Liver (tissue), 9 donors: ENCODE results near the gene LRRC8A. TPM values are rescaled to one million over a fixed set of nuclear protein-coding genes. Genes with fewer than 3 reads are reported as not detected.

Experiments
- DNase-seq: peaks from one replicate; pipeline ENCODE4 v3.0.0-alpha.2; 2017; ENCODE audit warnings: low spot score
- H3K27ac ChIP-seq, 2 donors: one replicate each; pipeline ENCODE4 v1.7.0; 2013; ENCODE audit warnings: inconsistent platforms in 2 of 2, low read length in 2 of 2, control low read depth in 1 of 2, low read depth in 1 of 2, mild to moderate bottlenecking in 1 of 2
- H3K27me3 ChIP-seq, 4 donors: one replicate each; pipeline versions ENCODE4 v1.6.1 to v1.7.0; 2013; ENCODE audit warnings: low read length in 3 of 4, inconsistent platforms in 1 of 4, mild to moderate bottlenecking in 1 of 4, moderate library complexity in 1 of 4; ENCODE audit not compliant: control insufficient read depth in 4 of 4, insufficient read depth in 4 of 4
- H3K36me3 ChIP-seq, 4 donors: one replicate each; pipeline versions ENCODE4 v1.6.1 to v1.7.0; 2013; ENCODE audit warnings: low read length in 3 of 4, mild to moderate bottlenecking in 3 of 4, low read depth in 1 of 4, moderate library complexity in 1 of 4; ENCODE audit not compliant: control insufficient read depth in 4 of 4, insufficient read depth in 3 of 4
- H3K4me1 ChIP-seq, 4 donors: one replicate each; pipeline versions ENCODE4 v1.6.1 to v1.7.0; 2013; ENCODE audit warnings: low read length in 3 of 4, mild to moderate bottlenecking in 3 of 4, moderate library complexity in 1 of 4; ENCODE audit not compliant: control insufficient read depth in 4 of 4, insufficient read depth in 4 of 4
- H3K4me3 ChIP-seq, 3 donors: one replicate each; pipeline versions ENCODE4 v1.6.1 to v1.7.0; 2013; ENCODE audit warnings: low read length in 3 of 3, control low read depth in 1 of 3, low read depth in 1 of 3, mild to moderate bottlenecking in 1 of 3
- H3K9ac ChIP-seq, 2 donors: one replicate each; pipeline ENCODE4 v1.7.0; 2013; ENCODE audit warnings: low read length in 2 of 2, mild to moderate bottlenecking in 2 of 2, moderate library complexity in 2 of 2, control low read depth in 1 of 2, low read depth in 1 of 2
- H3K9me3 ChIP-seq, 4 donors: one replicate each; pipeline versions ENCODE4 v1.6.1 to v1.7.0; 2013; ENCODE audit warnings: low read length in 3 of 4; ENCODE audit not compliant: control insufficient read depth in 4 of 4
- ATF3 ChIP-seq: IDR thresholded peaks from 2 replicates; pipeline ENCODE4 v1.6.1; 2016; ENCODE audit warnings: antibody characterized with exemption
- CTCF ChIP-seq: fragments of 150-350 bp; IDR thresholded peaks from 2 replicates; pipeline ENCODE4 v1.5.1; 2017; ENCODE audit warnings: improper control_type of control experiment, low read depth, low read length; ENCODE audit not compliant: missing input control
- EGR1 ChIP-seq, 2 donors: IDR thresholded peaks; 2 replicates each; pipeline ENCODE4 v1.6.1; 2016 to 2018; ENCODE audit warnings: antibody characterized with exemption in 2 of 2, low read depth in 2 of 2
- FOXA1 ChIP-seq: IDR thresholded peaks from 2 replicates; pipeline ENCODE4 v1.6.1; 2016; ENCODE audit warnings: antibody characterized with exemption
- FOXA2 ChIP-seq: IDR thresholded peaks from 2 replicates; pipeline ENCODE4 v1.6.1; 2016; ENCODE audit warnings: antibody characterized with exemption
- GABPA ChIP-seq, 2 donors: IDR thresholded peaks in 1 of 2; conservative IDR thresholded peaks in 1 of 2; 2 replicates each; pipeline ENCODE4 v1.6.1; 2016; ENCODE audit warnings: antibody characterized with exemption in 2 of 2, mild to moderate bottlenecking in 1 of 2, moderate library complexity in 1 of 2
- HNF4A ChIP-seq, 2 donors: conservative IDR thresholded peaks; 2 replicates each; pipeline ENCODE4 v1.6.1; 2016; ENCODE audit warnings: antibody characterized with exemption in 2 of 2, mild to moderate bottlenecking in 2 of 2
- HNF4G ChIP-seq: IDR thresholded peaks from 2 replicates; pipeline ENCODE4 v1.6.1; 2016; ENCODE audit warnings: antibody characterized with exemption
- JUND ChIP-seq, 2 donors: IDR thresholded peaks; 2 replicates each; pipeline ENCODE4 v1.6.1; 2016; ENCODE audit warnings: antibody characterized with exemption in 2 of 2
- MAX ChIP-seq: IDR thresholded peaks from 2 replicates; pipeline ENCODE4 v1.6.1; 2016; ENCODE audit warnings: antibody characterized with exemption
- NR2F2 ChIP-seq: IDR thresholded peaks from 2 replicates; pipeline ENCODE4 v1.6.1; 2016; ENCODE audit warnings: antibody characterized with exemption
- RAD21 ChIP-seq, 2 donors: IDR thresholded peaks; 2 replicates each; pipeline ENCODE4 v1.6.1; 2016; ENCODE audit warnings: antibody characterized with exemption in 2 of 2, mild to moderate bottlenecking in 2 of 2
- REST ChIP-seq: IDR thresholded peaks from 2 replicates; pipeline ENCODE4 v1.6.1; 2016; ENCODE audit warnings: antibody characterized with exemption, mild to moderate bottlenecking
- RXRA ChIP-seq, 2 donors: IDR thresholded peaks; 2 replicates each; pipeline ENCODE4 v1.6.1; 2017 to 2018; ENCODE audit warnings: antibody characterized with exemption in 2 of 2, mild to moderate bottlenecking in 1 of 2
- SP1 ChIP-seq: IDR thresholded peaks from 2 replicates; pipeline ENCODE4 v1.6.1; 2018; ENCODE audit warnings: antibody characterized with exemption, mild to moderate bottlenecking
- TAF1 ChIP-seq: conservative IDR thresholded peaks from 2 replicates; pipeline ENCODE4 v1.6.1; 2016; ENCODE audit warnings: antibody characterized with exemption, mild to moderate bottlenecking
- YY1 ChIP-seq: IDR thresholded peaks from 2 replicates; pipeline ENCODE4 v1.6.1; 2016; ENCODE audit warnings: antibody characterized with exemption, mild to moderate bottlenecking
- ZBTB33 ChIP-seq: IDR thresholded peaks from 2 replicates; pipeline ENCODE4 v1.6.1; 2016; ENCODE audit warnings: antibody characterized with exemption
- WGBS: extraction: QIAGEN DNeasy Blood & Tissue Kit; methylation state at CpG from one replicate; pipeline ENCODE4 v1.1.7; 2013; 5-methylcytosine and 5-hydroxymethylcytosine counted together
- polyA plus RNA-seq, 2 donors: library from polyadenylated mRNA; stranded (reverse) in 1 of 2; unstranded in 1 of 2; fragments of 200-250 nt in 1 of 2; fragments of >200 nt in 1 of 2; fragmentation: Nextera tagmentation in 1 of 2; extraction: Ambion mirVana in 1 of 2; gene quantifications; one replicate each; pipeline versions ENCODE4 v1.2.1 to v1.2.3, GENCODE V29; 2013 to 2015
- total RNA-seq, 2 donors: library from RNA; depleted of rRNA; stranded (reverse); fragments of >200 nt; gene quantifications; one replicate each; pipeline ENCODE4 v1.2.3, GENCODE V29; 2014
- donor health status: healthy.
- donor health status: healthy.
- donor health status: healthy.
- donor health status: healthy.
- donor health status: healthy.

Gene LRRC8A
- total and polyA plus RNA-seq, 4 donors: 14.6 to 22.8 (median 17.9) TPM

- no peak for TF ChIP-seq CTCF
- no peak for TF ChIP-seq ATF3
- no peak for TF ChIP-seq RAD21 (IDR thresholded peaks at IDR 0.05)
- no peak for TF ChIP-seq HNF4G
- TF ChIP-seq SP1: no peak
- no peak for TF ChIP-seq JUND (IDR thresholded peaks at IDR 0.05)
- TF ChIP-seq RXRA (IDR thresholded peaks at IDR 0.05): no peak
Measured at GRCh38 chr9:128860937-128861336, 21.0 kb upstream of the LRRC8A start (continued).

- H3K9me3 ChIP-seq: no peaks in the 10 kb centered on the region
- H3K9ac ChIP-seq: no peak overlapping the region
- TF ChIP-seq MAX (no peak), NR2F2 (no peak), REST (no peak), HNF4G (no peak), FOXA2 (no peak), ZBTB33 (no peak), GABPA (IDR thresholded peaks at IDR 0.05 in 1 of 2, conservative IDR thresholded peaks at IDR 0.05 in 1 of 2) (no peak), CTCF (no peak), RXRA (IDR thresholded peaks at IDR 0.05) (no peak), ATF3 (no peak), JUND (IDR thresholded peaks at IDR 0.05) (no peak), TAF1 (no peak), EGR1 (IDR thresholded peaks at IDR 0.05; ENCODE audit: low read depth in 2 of 2) (no peak), YY1 (no peak), RAD21 (IDR thresholded peaks at IDR 0.05) (no peak), FOXA1 (no peak), HNF4A (conservative IDR thresholded peaks at IDR 0.05) (no peak)
- WGBS: 81% methylated on average over 6 of the region's 6 CpGs
- no peaks in the 10 kb centered on the region for H3K36me3 ChIP-seq
- no peaks in the 10 kb centered on the region for H3K27me3 ChIP-seq
- peaks cover 5 to 31% (median 17%) of the 10 kb centered on the region in 4 donors for H3K4me1 ChIP-seq
- DNase-seq: no peak
- H3K27ac ChIP-seq: no peak overlapping the region
- H3K4me3 ChIP-seq: no peak overlapping the region
Measured at GRCh38 chr9:128861501-128861900, 20.4 kb upstream of the LRRC8A start.
